HEK293T (cell line): ENCODE data around the gene MIGA2.

ENCODE experiments used
- CTCF ChIA-PET: fragments of 350-600 bp; formaldehyde crosslinking; extraction: SDS; loops from one replicate; lab custom pipeline; 2021; ENCODE audit warnings: antibody characterized with exemption, inconsistent platforms; lab: Yijun Ruan, JAX
- POLR2A ChIA-PET: fragments of 350-600 bp; formaldehyde crosslinking; extraction: SDS; loops from one replicate; lab custom pipeline; 2020; ENCODE audit warnings: antibody characterized with exemption, inconsistent platforms; lab: Yijun Ruan, JAX
- DNase-seq: peaks from one replicate; pipeline ENCODE4 v3.0.0; 2012; ENCODE audit warnings: mixed read lengths; ENCODE audit errors: extremely low spot score
- ARNT ChIP-seq: fragments of 450-650 bp; IDR thresholded peaks from 2 replicates; pipeline ENCODE4 v1.6.1; 2017; ENCODE audit warnings: mild to moderate bottlenecking
- BHLHE40 ChIP-seq: fragments of 450-650 bp; IDR thresholded peaks from 2 replicates; pipeline ENCODE4 v1.6.1; 2016; ENCODE audit warnings: mild to moderate bottlenecking, moderate library complexity, borderline replicate concordance
- CTBP1 ChIP-seq: fragments of 450-650 bp; IDR thresholded peaks from 2 replicates; pipeline ENCODE4 v1.6.1; 2016; ENCODE audit warnings: borderline replicate concordance
- ELF4 ChIP-seq: fragments of 450-650 bp; IDR thresholded peaks from 2 replicates; pipeline ENCODE4 v1.6.1; 2017; ENCODE audit warnings: antibody characterized with exemption
- FOXA1 ChIP-seq: fragments of 450-650 bp; IDR thresholded peaks from 2 replicates; pipeline ENCODE4 v1.6.1; 2016; ENCODE audit warnings: mild to moderate bottlenecking
- FOXK2 ChIP-seq: fragments of 450-650 bp; IDR thresholded peaks from 2 replicates; pipeline ENCODE4 v1.6.1; 2016; ENCODE audit warnings: mild to moderate bottlenecking
- FOXM1 ChIP-seq: fragments of 450-650 bp; IDR thresholded peaks from 2 replicates; pipeline ENCODE4 v1.6.1; 2017; ENCODE audit warnings: mild to moderate bottlenecking, borderline replicate concordance
- HDGF ChIP-seq: fragments of 450-650 bp; IDR thresholded peaks from 2 replicates; pipeline ENCODE4 v1.6.1; 2017; ENCODE audit warnings: antibody characterized with exemption, borderline replicate concordance
- L3MBTL2 ChIP-seq: fragments of 450-650 bp; conservative IDR thresholded peaks from 2 replicates; pipeline ENCODE4 v1.6.1; 2016; ENCODE audit warnings: mild to moderate bottlenecking
- LEF1 ChIP-seq: fragments of 450-650 bp; IDR thresholded peaks from 2 replicates; pipeline ENCODE4 v1.6.1; 2017; ENCODE audit warnings: mild to moderate bottlenecking, borderline replicate concordance
- NFRKB ChIP-seq: fragments of 450-650 bp; IDR thresholded peaks from 2 replicates; pipeline ENCODE4 v1.6.1; 2016; ENCODE audit warnings: mild to moderate bottlenecking, moderate library complexity
- PKNOX1 ChIP-seq: fragments of 450-650 bp; IDR thresholded peaks from 2 replicates; pipeline ENCODE4 v1.6.1; 2016
- SP1 ChIP-seq: fragments of 450-650 bp; IDR thresholded peaks from 2 replicates; pipeline ENCODE4 v1.6.1; 2017
- SUZ12 ChIP-seq: fragments of 450-650 bp; IDR thresholded peaks from 2 replicates; pipeline ENCODE4 v1.6.1; 2016; ENCODE audit warnings: mild to moderate bottlenecking
- TARDBP ChIP-seq: fragments of 450-650 bp; IDR thresholded peaks from 2 replicates; pipeline ENCODE4 v1.6.1; 2016
- ZNF384 ChIP-seq: fragments of 450-650 bp; IDR thresholded peaks from 2 replicates; pipeline ENCODE4 v1.6.1; 2016

The MIGA2 gene

GRCh38 chr9:129104051-129104450 is 67.6 kb downstream of the MIGA2 start:
- DNase-seq, result no peak
- CTCF ChIA-PET, result interaction anchor here (0.8 kb wide), 1 partner anchor 9 kb away, joined by 3 read pairs; no protein-coding TSS in a partner anchor
- POLR2A ChIA-PET, result no interaction called here
- TF ChIP-seq L3MBTL2, result no peak
- TF ChIP-seq CTBP1, result no peak
- no peak for TF ChIP-seq FOXK2
- TF ChIP-seq NFRKB, result no peak
- TF ChIP-seq HDGF, result no peak
- no peak for TF ChIP-seq ELF4
- no peak for TF ChIP-seq BHLHE40
- no peak for TF ChIP-seq LEF1

- CTCF ChIA-PET, result interaction anchor here (0.8 kb wide), 1 partner anchor 26 kb away, joined by 6 read pairs; no protein-coding TSS in a partner anchor
Measured at GRCh38 chr9:129105857-129106694, 69.7 kb downstream of the MIGA2 start.

GRCh38 chr9:129107651-129108050 is 71.2 kb downstream of the MIGA2 start:
- POLR2A ChIA-PET, result interaction anchor here (1.2 kb wide), 1 partner anchor 25 kb away, joined by 3 read pairs; no protein-coding TSS in a partner anchor
- CTCF ChIA-PET, result no interaction called here
- TF ChIP-seq SP1, result no peak
- no peak for TF ChIP-seq NFRKB
- no peak for DNase-seq

More at GRCh38 chr9:129105857-129106694, 69.7 kb downstream of the MIGA2 start:
- POLR2A ChIA-PET, result no interaction called here
- TF ChIP-seq FOXA1 (no peak), TARDBP (no peak), SUZ12 (no peak), SP1 (no peak), ARNT (no peak), LEF1 (no peak), PKNOX1 (no peak), NFRKB (no peak)
- DNase-seq, result no peak

GRCh38 chr9:129108083-129108804 is 71.8 kb downstream of the MIGA2 start:
- ChIA-PET POLR2A (interaction anchor here (1.2 kb wide), 1 partner anchor 26 kb away, joined by 3 read pairs; no protein-coding TSS in a partner anchor), CTCF (interaction anchor here (1.5 kb wide), 1 partner anchor 23 kb away, joined by 3 read pairs; no protein-coding TSS in a partner anchor)
- no peak for TF ChIP-seq SUZ12
- DNase-seq, result no peak

- TF ChIP-seq SUZ12 (no peak), ARNT (no peak), BHLHE40 (no peak), ZNF384 (no peak), FOXA1 (no peak), ELF4 (no peak)
- POLR2A ChIA-PET, result interaction anchor here (0.8 to 2.0 kb wide), 2 partner anchors 28 to 81 kb away, joined by 3 to 10 read pairs; partner anchors contain the start of genes DOLPP1 and SH3GLB2
- CTCF ChIA-PET, result interaction anchor here (1.5 kb wide), 1 partner anchor 23 kb away, joined by 3 read pairs; no protein-coding TSS in a partner anchor
- no peak for DNase-seq
Measured at GRCh38 chr9:129108805-129109536, 72.5 kb downstream of the MIGA2 start.

GRCh38 chr9:129109537-129109903 is 73.1 kb downstream of the MIGA2 start:
- POLR2A ChIA-PET, result interaction anchor here (0.8 to 2.0 kb wide), 3 partner anchors 29 to 81 kb away, joined by 3 to 10 read pairs (median 5); partner anchors contain the start of genes DOLPP1 and SH3GLB2

More at GRCh38 chr9:129109537-129109903, 73.1 kb downstream of the MIGA2 start:
- TF ChIP-seq FOXM1 (no peak), SUZ12 (no peak), ELF4 (no peak), LEF1 (no peak), TARDBP (no peak), ZNF384 (no peak), BHLHE40 (no peak), FOXK2 (no peak), L3MBTL2 (no peak), PKNOX1 (no peak), SP1 (no peak)
- peak; percentile 51 for DNase-seq
- CTCF ChIA-PET, result interaction anchor here (1.5 kb wide), 1 partner anchor 22 kb away, joined by 3 read pairs; no protein-coding TSS in a partner anchor
